OCI-LY1 (cell line): ENCODE results near the gene SLC13A5.

ENCODE experiments used
- H2AFZ ChIP-seq: fragments of 200-600 bp; sonication (generic), shearing (Covaris generic); 2 replicates; pipeline ENCODE4 v1.6.0; 2014; ENCODE audit warnings: antibody characterized with exemption, mild to moderate bottlenecking, low read length
- H3F3A ChIP-seq: fragments of 200-600 bp; sonication (generic), shearing (Covaris generic); 2 replicates; pipeline ENCODE4 v1.6.0; 2014; ENCODE audit warnings: mild to moderate bottlenecking, antibody characterized with exemption, low read length, moderate library complexity; ENCODE audit not compliant: insufficient read depth
- H3K27ac ChIP-seq: fragments of 200-600 bp; sonication (generic); 2 replicates; pipeline ENCODE4 v1.5.1; 2014; ENCODE audit warnings: low read length, mixed run types, mild to moderate bottlenecking, low read depth; ENCODE audit not compliant: poor library complexity, severe bottlenecking
- H3K27me3 ChIP-seq: fragments of 200-600 bp; sonication (generic); 2 replicates; pipeline ENCODE4 v1.6.0; 2014; ENCODE audit warnings: antibody characterized with exemption, mild to moderate bottlenecking, low read length, moderate library complexity; ENCODE audit not compliant: insufficient read depth
- H3K36me3 ChIP-seq: fragments of 200-600 bp; sonication (generic); 2 replicates; pipeline ENCODE4 v1.6.1; 2014; ENCODE audit warnings: mild to moderate bottlenecking, antibody characterized with exemption, low read length, moderate library complexity, mixed read lengths; ENCODE audit not compliant: insufficient read depth
- H3K4me1 ChIP-seq: fragments of 200-600 bp; sonication (generic); 2 replicates; pipeline ENCODE4 v1.5.1; 2014; ENCODE audit warnings: mild to moderate bottlenecking, low read length, moderate library complexity; ENCODE audit not compliant: insufficient read depth, severe bottlenecking
- H3K4me2 ChIP-seq: fragments of 200-600 bp; sonication (generic), shearing (Covaris generic); 2 replicates; pipeline ENCODE4 v1.6.1; 2014; ENCODE audit warnings: low read length
- H3K4me3 ChIP-seq: fragments of 200-600 bp; sonication (generic); 2 replicates; pipeline ENCODE4 v1.5.1; 2014; ENCODE audit warnings: low read length, low read depth, mild to moderate bottlenecking, mixed read lengths; ENCODE audit not compliant: poor library complexity, severe bottlenecking
- H3K79me2 ChIP-seq: fragments of 200-600 bp; shearing (Covaris generic); 2 replicates; pipeline ENCODE4 v1.6.1; 2016; ENCODE audit warnings: mixed run types, low read length, mixed read lengths; ENCODE audit not compliant: insufficient read depth
- H3K9ac ChIP-seq: fragments of 200-600 bp; sonication (generic), shearing (Covaris generic); 2 replicates; pipeline ENCODE4 v1.6.1; 2014; ENCODE audit warnings: mild to moderate bottlenecking, low read length, mixed read lengths
- H3K9me2 ChIP-seq: fragments of 200-600 bp; sonication (generic), shearing (Covaris generic); 2 replicates; pipeline ENCODE4 v1.6.1; 2014; ENCODE audit warnings: low read depth, mild to moderate bottlenecking, low read length, mixed read lengths
- H3K9me3 ChIP-seq: fragments of 200-600 bp; shearing (Covaris generic); 2 replicates; pipeline ENCODE4 v1.6.1; 2014; ENCODE audit warnings: low read length, mixed read lengths
- H4K20me1 ChIP-seq: fragments of 200-600 bp; sonication (generic), shearing (Covaris generic); 2 replicates; pipeline ENCODE4 v1.6.0; 2016; ENCODE audit warnings: mild to moderate bottlenecking, low read length; ENCODE audit not compliant: insufficient read depth
- EZH2 ChIP-seq: fragments of 200-600 bp; sonication (generic), shearing (Covaris generic); IDR thresholded peaks from 2 replicates; pipeline ENCODE4 v1.8.0; 2017; ENCODE audit warnings: borderline replicate concordance, mixed run types, mild to moderate bottlenecking, antibody characterized with exemption, low read length, moderate library complexity, mixed read lengths
- TF ChIP-seq, protein P1 (sequence below): fragments of 200-600 bp; sonication (generic), shearing (Covaris generic); IDR thresholded peaks from 2 replicates; pipeline ENCODE4 v1.5.1; 2017; ENCODE audit warnings: mild to moderate bottlenecking, antibody characterized with exemption, low read length, moderate library complexity, mixed read lengths

The SLC13A5 gene

DNA sequence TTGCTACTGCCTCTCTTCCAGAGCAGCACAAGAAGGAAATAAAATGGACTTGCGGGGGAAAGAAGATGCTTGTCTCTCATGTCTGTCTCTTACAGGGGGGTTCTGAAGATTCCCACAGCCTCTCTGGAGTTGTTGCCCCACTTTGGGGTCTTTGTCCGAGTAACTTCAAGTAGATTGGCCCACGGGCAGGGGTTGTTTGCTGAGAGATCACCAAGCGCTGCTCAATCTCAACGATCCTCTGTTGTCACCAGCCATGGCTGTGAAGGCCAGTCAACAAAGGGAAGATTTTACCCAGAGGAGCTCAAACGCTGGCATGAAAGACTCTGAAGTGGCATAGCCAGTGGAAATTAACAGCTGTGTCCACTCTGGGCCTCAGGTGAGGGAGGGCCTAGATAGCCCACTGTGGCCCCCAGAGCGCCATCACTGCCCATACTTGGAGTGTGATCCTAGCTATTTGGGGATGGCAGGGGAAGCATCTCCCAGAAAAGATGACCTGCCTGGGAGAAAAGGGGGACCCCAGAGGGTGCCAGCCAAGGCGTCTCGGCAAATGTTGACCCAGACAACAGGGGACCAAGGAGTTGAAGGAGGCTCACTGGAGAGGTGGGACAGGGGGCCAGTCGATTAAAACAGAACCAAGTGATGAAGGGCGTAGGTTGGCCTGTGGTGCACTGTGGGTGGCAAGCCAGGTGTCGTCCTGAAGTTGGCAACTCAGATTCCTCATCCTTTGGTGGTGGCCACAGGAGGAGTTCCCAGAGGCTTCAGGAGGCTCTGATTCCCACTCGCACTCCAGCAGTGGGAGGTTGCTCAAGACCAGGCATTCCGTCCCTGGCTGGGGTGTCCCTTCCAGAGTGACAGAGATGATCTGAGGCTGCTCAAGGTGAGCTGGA lies 28.0 kb downstream of the SLC13A5 start:
- H4K20me1 ChIP-seq, result no peaks in the 10 kb centered on the region
- no peaks in the 10 kb centered on the region for H3K79me2 ChIP-seq
- no peak overlapping the region for H2AFZ ChIP-seq
- no peaks in the 10 kb centered on the region for H3K9me2 ChIP-seq
- no peak overlapping the region for H3K4me2 ChIP-seq
- no peak overlapping the region for H3K9ac ChIP-seq
- no peaks in the 10 kb centered on the region for H3K36me3 ChIP-seq
- no peaks in the 10 kb centered on the region for H3K9me3 ChIP-seq
- no peaks in the 10 kb centered on the region for H3K4me1 ChIP-seq
- H3K27me3 ChIP-seq, result no peaks in the 10 kb centered on the region
- TF ChIP-seq, protein P1, sequence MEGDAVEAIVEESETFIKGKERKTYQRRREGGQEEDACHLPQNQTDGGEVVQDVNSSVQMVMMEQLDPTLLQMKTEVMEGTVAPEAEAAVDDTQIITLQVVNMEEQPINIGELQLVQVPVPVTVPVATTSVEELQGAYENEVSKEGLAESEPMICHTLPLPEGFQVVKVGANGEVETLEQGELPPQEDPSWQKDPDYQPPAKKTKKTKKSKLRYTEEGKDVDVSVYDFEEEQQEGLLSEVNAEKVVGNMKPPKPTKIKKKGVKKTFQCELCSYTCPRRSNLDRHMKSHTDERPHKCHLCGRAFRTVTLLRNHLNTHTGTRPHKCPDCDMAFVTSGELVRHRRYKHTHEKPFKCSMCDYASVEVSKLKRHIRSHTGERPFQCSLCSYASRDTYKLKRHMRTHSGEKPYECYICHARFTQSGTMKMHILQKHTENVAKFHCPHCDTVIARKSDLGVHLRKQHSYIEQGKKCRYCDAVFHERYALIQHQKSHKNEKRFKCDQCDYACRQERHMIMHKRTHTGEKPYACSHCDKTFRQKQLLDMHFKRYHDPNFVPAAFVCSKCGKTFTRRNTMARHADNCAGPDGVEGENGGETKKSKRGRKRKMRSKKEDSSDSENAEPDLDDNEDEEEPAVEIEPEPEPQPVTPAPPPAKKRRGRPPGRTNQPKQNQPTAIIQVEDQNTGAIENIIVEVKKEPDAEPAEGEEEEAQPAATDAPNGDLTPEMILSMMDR, result no peak
- no peak for TF ChIP-seq EZH2
- no peaks in the 10 kb centered on the region for H3F3A ChIP-seq
- H3K4me3 ChIP-seq, result no peak overlapping the region
- no peak overlapping the region for H3K27ac ChIP-seq

DNA sequence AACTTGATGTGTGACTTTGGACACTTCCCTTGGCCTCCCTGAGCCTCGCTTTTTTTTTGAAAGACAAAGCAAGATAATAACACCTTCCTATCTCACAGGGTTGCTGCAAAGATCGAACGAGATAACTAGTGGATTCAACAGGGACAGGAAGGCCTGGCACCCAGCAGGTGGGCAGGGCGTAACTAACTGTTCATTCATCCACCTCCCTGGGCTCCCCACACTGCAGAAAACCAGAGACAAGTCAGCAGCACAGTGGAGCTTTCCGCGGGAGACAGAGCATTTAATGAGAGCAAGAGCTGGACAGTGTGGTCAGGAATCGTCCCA lies 28.7 kb downstream of the SLC13A5 start:
- H3K27me3 ChIP-seq, result no peaks in the 10 kb centered on the region
- no peak for TF ChIP-seq EZH2
- TF ChIP-seq, protein P1, result no peak
- H3K79me2 ChIP-seq, result no peaks in the 10 kb centered on the region
- no peak overlapping the region for H3K4me3 ChIP-seq
- H3K9me3 ChIP-seq, result no peaks in the 10 kb centered on the region
- no peaks in the 10 kb centered on the region for H3K36me3 ChIP-seq
- H3K4me1 ChIP-seq, result no peaks in the 10 kb centered on the region
- H2AFZ ChIP-seq, result no peak overlapping the region
- H3F3A ChIP-seq, result no peaks in the 10 kb centered on the region
- no peaks in the 10 kb centered on the region for H4K20me1 ChIP-seq
- no peak overlapping the region for H3K9ac ChIP-seq
- no peaks in the 10 kb centered on the region for H3K9me2 ChIP-seq
- H3K4me2 ChIP-seq, result no peak overlapping the region
- no peak overlapping the region for H3K27ac ChIP-seq

- no peaks in the 10 kb centered on the region for H3K36me3 ChIP-seq
- no peaks in the 10 kb centered on the region for H3K79me2 ChIP-seq
- H3F3A ChIP-seq, result no peaks in the 10 kb centered on the region
- no peak overlapping the region for H3K4me2 ChIP-seq
- no peaks in the 10 kb centered on the region for H3K9me3 ChIP-seq
- no peak overlapping the region for H3K9ac ChIP-seq
- H3K4me3 ChIP-seq, result no peak overlapping the region
- H2AFZ ChIP-seq, result no peak overlapping the region
- H4K20me1 ChIP-seq, result no peaks in the 10 kb centered on the region
- H3K27ac ChIP-seq, result no peak overlapping the region
- no peaks in the 10 kb centered on the region for H3K27me3 ChIP-seq
- TF ChIP-seq, protein P1, result no peak
- no peak for TF ChIP-seq EZH2
- no peaks in the 10 kb centered on the region for H3K9me2 ChIP-seq
- H3K4me1 ChIP-seq, result no peaks in the 10 kb centered on the region
These were observed 29.3 kb downstream of the SLC13A5 start for GRCh38 chr17:6683730-6684459.
